ENCODE data around the gene CD36. TPM values are rescaled to one million over a fixed set of nuclear protein-coding genes. Genes with fewer than 3 reads are reported as not detected.

Gene CD36
- total and polyA plus RNA-seq, 2 donors (not counting 3 experiments of a cell fraction or from before 2014, with no cell fraction given), result 0.58 to 0.87 TPM

- BruUV-seq (replicated peaks), result no TSS peak
- Histone ChIP-seq H3K79me2 (ENCODE audit: control insufficient read depth, insufficient read depth, low read length) (no peaks in the 10 kb centered on the region), H3K4me3 (replicated peaks in 1 of 3; ENCODE audit: insufficient read depth in 1 of 3, low read depth in 1 of 3, low read length in 3 of 3) (no peak overlapping the region), H3K9ac (replicated peaks; ENCODE audit: extremely low read depth, insufficient read depth, low read length) (no peak overlapping the region), H3K36me3 (ENCODE audit: control insufficient read depth in 2 of 2, extremely low read depth in 1 of 2, insufficient read depth in 2 of 2, low read length in 2 of 2) (no peaks in the 10 kb centered on the region), H3K4me2 (ENCODE audit: insufficient read depth, low read length) (no peak overlapping the region), H3K27ac (ENCODE audit: insufficient read depth, low read depth, low read length) (no peak overlapping the region), H2AFZ (ENCODE audit: low read depth, low read length) (no peak overlapping the region), H3K27me3 (ENCODE audit: control insufficient read depth in 2 of 2, insufficient read depth in 2 of 2, low read length in 2 of 2) (peaks cover 6 to 18% of the 10 kb centered on the region in 2 experiments), H3K4me1 (ENCODE audit: control insufficient read depth, extremely low read depth, insufficient read depth, low read length) (no peaks in the 10 kb centered on the region), H3K9me3 (replicated peaks; ENCODE audit: control insufficient read depth, insufficient read depth, low read length) (no peaks in the 10 kb centered on the region), H4K20me1 (replicated peaks; ENCODE audit: control insufficient read depth, extremely low read depth, insufficient read depth, low read length) (no peaks in the 10 kb centered on the region), H3K9me1 (replicated peaks; ENCODE audit: control insufficient read depth, extremely low read depth, insufficient read depth, low read length) (no peaks in the 10 kb centered on the region)
- dilution Hi-C loops (cut with MboI; ENCODE audit: extremely low pct_ligation_motif_present, low sequenced_read_pairs) (no loop called here), intact Hi-C loops (cut with micrococcal nuclease) (loop anchor here (1.0 to 5.0 kb wide), 5 partner anchors 218 to 771 kb away; partner anchors contain the start of gene SEMA3C)
- TF ChIP-seq CTCF (IDR thresholded peaks at IDR 0.05; ENCODE audit: extremely low read depth in 1 of 2, insufficient read depth in 1 of 2, low read depth in 1 of 2, low read length in 2 of 2), result peak; percentile 32
- TF ChIP-seq POLR2AphosphoS5 (IDR thresholded peaks at IDR 0.05; ENCODE audit: insufficient read depth, low read depth, low read length), result no peak
- TF ChIP-seq MYC (IDR thresholded peaks at IDR 0.05; ENCODE audit: low read depth, low read length), result no peak
- peak; percentile 60 for FAIRE-seq
- ChIA-PET POLR2A (no interaction called here), CTCF (interaction anchor here (1.5 to 4.1 kb wide), 3 partner anchors 758 to 772 kb away, joined by 10 to 72 read pairs (median 30); no protein-coding TSS in a partner anchor)
- DNase-seq (ENCODE audit: low read depth, low spot score), result peak; percentile 61
These were observed 60.7 kb downstream of the CD36 start for GRCh38 chr7:80699045-80699638.

GRCh38 chr7:80699721-80700256 is 61.3 kb downstream of the CD36 start:
- dilution Hi-C loops (cut with MboI; ENCODE audit: extremely low pct_ligation_motif_present, low sequenced_read_pairs), result no loop called here

More at GRCh38 chr7:80699721-80700256, 61.3 kb downstream of the CD36 start:
- BruUV-seq (replicated peaks), result no TSS peak
- FAIRE-seq, result no peak
- Histone ChIP-seq H3K9me3 (replicated peaks; ENCODE audit: control insufficient read depth, insufficient read depth, low read length) (no peaks in the 10 kb centered on the region), H3K4me3 (replicated peaks in 1 of 3; ENCODE audit: insufficient read depth in 1 of 3, low read depth in 1 of 3, low read length in 3 of 3) (no peak overlapping the region), H2AFZ (ENCODE audit: low read depth, low read length) (no peak overlapping the region), H3K79me2 (ENCODE audit: control insufficient read depth, insufficient read depth, low read length) (no peaks in the 10 kb centered on the region), H3K27ac (ENCODE audit: insufficient read depth, low read depth, low read length) (no peak overlapping the region), H3K9me1 (replicated peaks; ENCODE audit: control insufficient read depth, extremely low read depth, insufficient read depth, low read length) (no peaks in the 10 kb centered on the region), H3K36me3 (ENCODE audit: control insufficient read depth in 2 of 2, extremely low read depth in 1 of 2, insufficient read depth in 2 of 2, low read length in 2 of 2) (no peaks in the 10 kb centered on the region), H3K4me1 (ENCODE audit: control insufficient read depth, extremely low read depth, insufficient read depth, low read length) (no peaks in the 10 kb centered on the region), H3K4me2 (ENCODE audit: insufficient read depth, low read length) (no peak overlapping the region), H3K9ac (replicated peaks; ENCODE audit: extremely low read depth, insufficient read depth, low read length) (no peak overlapping the region), H3K27me3 (ENCODE audit: control insufficient read depth in 2 of 2, insufficient read depth in 2 of 2, low read length in 2 of 2) (peaks cover 6 to 18% of the 10 kb centered on the region in 2 experiments), H4K20me1 (replicated peaks; ENCODE audit: control insufficient read depth, extremely low read depth, insufficient read depth, low read length) (no peaks in the 10 kb centered on the region)
- intact Hi-C loops (cut with micrococcal nuclease), result loop anchor here (1.0 to 5.0 kb wide), 5 partner anchors 218 to 771 kb away; partner anchors contain the start of gene SEMA3C
- TF ChIP-seq POLR2AphosphoS5 (IDR thresholded peaks at IDR 0.05; ENCODE audit: insufficient read depth, low read depth, low read length) (no peak), FOS (IDR thresholded peaks at IDR 0.05; ENCODE audit: borderline replicate concordance, insufficient read depth, low read length) (no peak), MYC (IDR thresholded peaks at IDR 0.05; ENCODE audit: low read depth, low read length) (no peak), POLR2A (IDR thresholded peaks at IDR 0.05; ENCODE audit: low read depth, low read length) (no peak), EZH2 (IDR thresholded peaks at IDR 0.05; ENCODE audit: borderline replicate concordance, low read depth, low read length, severe bottlenecking) (no peak), MAX (IDR thresholded peaks at IDR 0.05; ENCODE audit: insufficient read depth, insufficient read length) (no peak), JUN (IDR thresholded peaks at IDR 0.05; ENCODE audit: borderline replicate concordance, insufficient read depth, insufficient read length, low read depth) (no peak)
- CTCF ChIA-PET, result interaction anchor here (1.2 to 2.6 kb wide), 3 partner anchors 757 to 771 kb away, joined by 8 to 30 read pairs (median 10); no protein-coding TSS in a partner anchor
- POLR2A ChIA-PET, result no interaction called here
- DNase-seq (ENCODE audit: low read depth, low spot score), result no peak
